ENCODE results near the gene LIMD2.

LIMD2 gene

GRCh38 chr17:63679214-63679613 is 20.7 kb downstream of the LIMD2 start:
- DNase-seq = no peak

GRCh38 chr17:63676584-63676983 is 23.3 kb downstream of the LIMD2 start:
- no peak for DNase-seq

GRCh38 chr17:63675607-63676546 is 24.0 kb downstream of the LIMD2 start:
- peak; percentile 70 for DNase-seq

- DNase-seq = no peak
Observed at GRCh38 chr17:63675231-63675606, 24.7 kb downstream of the LIMD2 start.

GRCh38 chr17:63672856-63673255 is 27.1 kb downstream of the LIMD2 start:
- DNase-seq = no peak

- DNase-seq = no peak
Observed at GRCh38 chr17:63665527-63666214, 34.3 kb downstream of the LIMD2 start.

- DNase-seq = no peak
Observed at GRCh38 chr17:63659850-63660249, 40.1 kb downstream of the LIMD2 start.

GRCh38 chr17:63658366-63658765 is 41.6 kb downstream of the LIMD2 start:
- no peak for DNase-seq

GRCh38 chr17:63657786-63658185 is 42.1 kb downstream of the LIMD2 start:
- DNase-seq = no peak

- no peak for DNase-seq
Observed at GRCh38 chr17:63653050-63653449, 46.9 kb downstream of the LIMD2 start.

- no peak for DNase-seq
Observed at GRCh38 chr17:63652106-63652505, 47.8 kb downstream of the LIMD2 start.

GRCh38 chr17:63649813-63650212 is 50.1 kb downstream of the LIMD2 start:
- DNase-seq = no peak

GRCh38 chr17:63647936-63648335 is 52.0 kb downstream of the LIMD2 start:
- DNase-seq = no peak

- peak; percentile 56 for DNase-seq
Observed at GRCh38 chr17:63647065-63647725, 52.7 kb downstream of the LIMD2 start.

- no peak for DNase-seq
Observed at GRCh38 chr17:63646488-63646806, 53.5 kb downstream of the LIMD2 start.

All from fibroblast of skin of right quadriceps (primary cell).